HG02973 (cell line): ENCODE data around the gene PRR33.

Experiments
- ATAC-seq: cut with Tn5 transposase; IDR thresholded peaks from one replicate; pipeline ENCODE4 v1.9.1; 2021; ENCODE audit warnings: moderate library complexity; ENCODE audit not compliant: unreplicated experiment

The PRR33 gene

GRCh38 chr11:1928470-1928890, 36.8 kb upstream of the PRR33 start:
- ATAC-seq: no peak

- ATAC-seq: no peak
Measured at GRCh38 chr11:1927848-1928469, 36.3 kb upstream of the PRR33 start.

GRCh38 chr11:1927026-1927847, 35.5 kb upstream of the PRR33 start:
- ATAC-seq: no peak

- ATAC-seq: no peak
Measured at GRCh38 chr11:1926156-1927025, 34.7 kb upstream of the PRR33 start.

- no peak for ATAC-seq
Measured at GRCh38 chr11:1925373-1926155, 33.9 kb upstream of the PRR33 start.

GRCh38 chr11:1924646-1925372, 33.1 kb upstream of the PRR33 start:
- no peak for ATAC-seq

- ATAC-seq: no peak
Measured at GRCh38 chr11:1924181-1924580, 32.5 kb upstream of the PRR33 start.

- no peak for ATAC-seq
Measured at GRCh38 chr11:1923201-1923956, 31.7 kb upstream of the PRR33 start.

- no peak for ATAC-seq
Measured at GRCh38 chr11:1922481-1923081, 30.9 kb upstream of the PRR33 start.

- ATAC-seq: no peak
Measured at GRCh38 chr11:1921574-1922141, 30.0 kb upstream of the PRR33 start.

- ATAC-seq: no peak
Measured at GRCh38 chr11:1920909-1921573, 29.3 kb upstream of the PRR33 start.

GRCh38 chr11:1920128-1920908, 28.6 kb upstream of the PRR33 start:
- ATAC-seq: no peak

- ATAC-seq: no peak
Measured at GRCh38 chr11:1919391-1920127, 27.9 kb upstream of the PRR33 start, which contains the start of gene TNNT3. Gene TNNT3 (plus strand): TSS chr11:1919703. CDS start chr11:1922875, 3,172 bp downstream.

GRCh38 chr11:1918436-1919315, 27.0 kb upstream of the PRR33 start:
- ATAC-seq: no peak
